GM12892 (cell line): ENCODE results near the gene OR2G3. TPM values are rescaled to one million over a fixed set of nuclear protein-coding genes. Genes with fewer than 3 reads are reported as not detected.
A peak's percentile ranks its signal among the peaks of the same experiment; 100 is the strongest.

ENCODE experiments used
- DNase-seq: peaks from one replicate; pipeline ENCODE4 v3.0.0; 2011; ENCODE audit not compliant: insufficient read length
- FAIRE-seq: peaks from 2 replicates; lab custom pipeline; 2011; peaks lifted over from hg19 to GRCh38; lab: Jason Lieb, UNC
- POLR2A ChIP-seq: IDR thresholded peaks from 2 replicates; pipeline ENCODE4 v1.6.1; 2011; ENCODE audit warnings: low read depth, low read length, control low read depth
- POLR2AphosphoS5 ChIP-seq: IDR thresholded peaks from 2 replicates; pipeline ENCODE4 v1.6.1; 2011; ENCODE audit warnings: low read depth, low read length, control low read depth
- TAF1 ChIP-seq: IDR thresholded peaks from 2 replicates; pipeline ENCODE4 v1.6.1; 2011; ENCODE audit warnings: low read depth, mild to moderate bottlenecking, control low read depth, low read length, borderline replicate concordance
- polyA plus RNA-seq: library from polyadenylated mRNA; unstranded; fragments of >200 nt; gene quantifications from one replicate; pipeline ENCODE4 v1.2.1, GENCODE V29; 2012; ENCODE audit warnings: missing spikeins, inconsistent platforms; ENCODE audit not compliant: missing spikeins

OR2G3 gene
- polyA plus RNA-seq: not detected

DNA sequence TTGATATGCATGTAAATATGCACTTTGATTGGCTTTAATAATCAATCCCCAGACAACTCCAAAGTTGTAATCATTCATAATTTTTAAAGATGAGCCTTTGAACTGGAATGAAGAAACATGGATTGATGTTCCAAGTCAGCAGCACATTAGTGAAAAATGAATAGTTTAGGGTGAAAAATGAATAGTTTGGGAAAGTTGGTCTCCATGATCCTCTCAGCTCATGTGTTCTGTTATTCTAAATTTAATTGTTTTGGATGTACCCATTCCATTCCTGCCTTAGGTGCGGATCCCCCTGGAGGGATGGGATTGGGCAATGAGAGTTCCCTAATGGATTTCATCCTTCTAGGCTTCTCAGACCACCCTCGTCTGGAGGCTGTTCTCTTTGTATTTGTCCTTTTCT, at the start of gene OR2G3:
TSS of gene OR2G3 (plus strand) at position 301 of the 400 bp plus-strand sequence. CDS start at position 301, 0 bp downstream.
- FAIRE-seq (no peak), DNase-seq (no peak)
- TF ChIP-seq POLR2A (no peak), TAF1 (no peak), POLR2AphosphoS5 (no peak)

DNA sequence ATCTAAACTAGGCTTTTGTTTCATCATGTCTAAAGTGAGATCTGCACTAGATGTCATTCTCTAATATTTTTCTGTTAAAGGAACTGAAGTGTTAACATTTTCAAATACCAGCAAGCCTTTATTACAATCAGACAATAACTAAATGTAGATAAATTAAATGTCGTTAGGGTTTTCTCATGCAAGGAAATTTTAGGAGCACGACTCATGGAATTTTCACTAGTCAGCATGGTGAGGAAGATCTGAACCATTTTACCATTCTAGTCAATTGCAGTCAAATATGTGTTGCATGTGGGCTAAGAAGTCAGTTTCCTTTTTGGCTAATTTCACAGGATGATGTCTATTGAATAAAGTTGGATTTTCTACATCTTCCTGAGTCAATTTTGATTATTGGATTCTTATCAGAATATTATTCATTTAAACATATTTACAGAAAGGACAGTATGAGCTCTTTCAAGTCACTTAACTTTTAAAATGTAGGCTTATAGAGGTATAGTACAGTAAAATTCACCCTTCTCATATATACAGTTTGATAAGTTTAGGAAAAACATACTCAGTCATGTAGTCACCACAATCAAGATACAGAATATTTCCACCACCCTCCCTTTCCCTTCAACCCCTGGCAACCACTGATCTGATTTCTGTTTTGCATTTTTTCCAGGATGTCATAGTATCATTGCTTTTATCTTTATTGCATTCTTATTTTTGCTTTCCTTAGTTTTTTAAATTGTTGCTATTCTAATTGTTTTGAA, 47.3 kb upstream of the OR2G3 start:
- no peak for TF ChIP-seq POLR2A
- no peak for TF ChIP-seq POLR2AphosphoS5
- no peak for TF ChIP-seq TAF1
- FAIRE-seq: no peak

DNA sequence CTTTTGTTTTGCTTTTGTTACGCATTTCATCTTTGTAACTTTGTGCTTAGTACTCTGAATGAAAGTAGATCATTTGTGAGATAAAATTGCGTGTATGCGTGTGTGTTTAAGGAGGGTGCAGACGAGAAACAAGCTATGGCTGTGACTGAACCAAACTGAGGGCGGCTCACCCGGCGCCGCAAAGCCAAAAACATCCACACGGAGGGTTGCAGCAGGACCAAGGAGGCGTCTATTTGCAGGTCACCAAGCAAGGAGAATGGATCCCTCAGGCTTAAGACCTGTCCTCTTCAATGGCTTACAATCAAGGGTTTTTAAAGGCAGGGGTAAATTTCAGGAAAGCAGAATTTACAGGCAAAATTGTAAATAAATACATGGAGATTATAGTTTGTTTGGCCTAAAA, 43.7 kb upstream of the OR2G3 start:
- no peak for DNase-seq
- no peak for FAIRE-seq
- TF ChIP-seq POLR2A (no peak), POLR2AphosphoS5 (no peak), TAF1 (no peak)

More for the DNA sequence above, 47.3 kb upstream of the OR2G3 start:
- no peak for DNase-seq

DNA sequence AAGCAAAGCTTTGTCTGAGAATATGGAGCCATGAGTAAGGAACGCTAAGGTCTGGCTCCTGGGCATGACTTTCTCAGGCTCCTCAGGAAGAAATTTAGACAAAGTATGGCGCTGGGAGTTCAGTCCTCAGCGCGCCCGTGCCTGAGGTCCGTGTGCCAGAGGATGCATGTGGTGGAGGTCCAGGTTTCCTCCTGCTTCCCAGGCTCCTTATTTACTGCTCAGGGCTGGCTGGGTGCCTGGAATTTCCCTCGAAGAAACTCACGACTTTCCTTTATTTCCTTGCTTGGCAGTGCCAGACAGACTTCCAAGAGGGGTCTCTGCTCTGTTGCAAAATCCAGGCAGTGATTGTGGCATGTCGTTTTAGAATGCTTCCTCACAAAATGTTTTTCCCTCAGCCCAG, 43.2 kb upstream of the OR2G3 start:
- no peak for FAIRE-seq
- TF ChIP-seq POLR2AphosphoS5 (no peak), TAF1 (no peak), POLR2A (no peak)
- DNase-seq: no peak

DNA sequence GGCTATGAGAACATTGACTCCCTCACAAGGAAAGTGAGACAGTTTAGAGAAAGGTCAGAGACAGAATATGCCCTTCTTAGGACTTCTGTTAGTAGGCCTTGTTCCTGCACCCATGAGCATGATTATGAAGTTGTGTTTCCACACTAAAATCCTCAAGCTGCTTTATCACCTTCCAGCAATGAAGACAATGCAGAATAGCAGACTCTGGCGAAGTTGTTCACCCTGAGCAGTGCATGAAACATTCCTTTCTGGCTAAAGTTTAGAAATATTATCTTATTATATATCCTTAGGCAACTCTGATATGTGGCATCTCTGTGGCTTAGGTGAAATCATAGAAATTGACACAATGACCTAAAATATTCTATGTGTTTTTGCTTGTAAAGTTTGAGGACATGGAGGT, 31.1 kb upstream of the OR2G3 start:
- FAIRE-seq: no peak
- DNase-seq: no peak
- TF ChIP-seq TAF1 (no peak), POLR2A (no peak), POLR2AphosphoS5 (no peak)

DNA sequence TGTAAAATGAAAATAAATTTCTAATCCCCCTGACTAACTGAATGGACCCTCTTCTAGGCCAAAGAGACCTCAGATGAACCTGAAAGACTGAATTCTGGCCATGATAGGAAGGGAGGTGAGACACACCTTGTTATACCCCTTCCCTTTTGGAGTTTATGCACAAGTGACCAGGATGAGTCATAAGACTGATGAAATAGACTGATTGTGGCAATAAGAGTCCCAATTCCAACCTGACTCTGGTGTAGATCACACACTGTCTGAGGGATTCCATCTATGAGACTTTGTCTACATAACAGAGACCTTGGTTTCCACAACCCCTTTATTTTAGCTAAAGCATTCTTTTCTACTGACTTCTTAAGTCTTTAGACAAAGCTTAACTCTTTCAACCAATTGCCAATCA, 30.7 kb upstream of the OR2G3 start:
- no peak for DNase-seq
- TF ChIP-seq POLR2AphosphoS5 (no peak), TAF1 (no peak), POLR2A (no peak)
- FAIRE-seq: no peak

DNA sequence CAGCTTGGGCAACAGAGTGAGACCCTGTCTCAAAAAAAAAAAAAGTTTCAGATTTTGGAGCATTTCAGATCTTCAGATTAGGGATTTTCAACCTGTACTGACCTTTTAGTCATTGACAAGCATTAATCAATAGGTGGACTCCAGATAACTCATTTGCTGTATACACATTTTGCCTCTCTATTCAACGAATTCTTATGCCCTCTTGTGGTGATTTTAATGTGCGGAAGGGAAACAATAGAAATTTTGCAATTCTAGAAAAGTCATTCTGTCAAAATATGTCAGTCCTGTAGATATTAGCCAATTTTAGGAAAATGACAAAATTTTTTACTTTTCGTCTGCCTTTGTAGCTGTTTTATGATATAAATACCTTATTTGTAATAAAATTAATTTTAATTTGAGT, 28.9 kb upstream of the OR2G3 start:
- TF ChIP-seq POLR2A: no peak
- TF ChIP-seq POLR2AphosphoS5: no peak
- no peak for TF ChIP-seq TAF1
- DNase-seq (no peak), FAIRE-seq (peak; percentile 24)

DNA sequence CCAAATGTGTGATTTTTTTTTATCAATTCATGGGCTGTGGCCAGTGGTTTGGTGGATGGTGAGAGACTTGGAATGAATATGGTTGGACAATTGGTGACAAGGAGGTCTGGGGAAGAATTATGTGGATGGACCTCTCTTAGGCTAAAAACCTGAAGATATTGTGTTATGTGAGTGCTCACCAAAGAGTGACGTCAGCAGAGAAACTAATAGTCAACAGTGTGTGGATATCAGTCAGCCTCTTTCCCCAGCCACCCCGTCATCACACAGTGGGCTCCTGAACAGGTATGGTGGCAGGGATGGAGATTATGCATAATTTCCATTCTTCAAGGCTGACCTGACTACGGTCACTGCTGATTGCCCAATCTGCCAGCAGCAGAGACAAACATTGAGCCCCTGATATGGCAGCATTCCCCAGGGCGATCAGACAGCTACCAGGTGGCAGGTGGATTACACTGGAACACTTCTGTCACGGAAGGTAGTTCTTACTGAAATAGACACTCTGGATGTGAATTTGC, 26.4 kb upstream of the OR2G3 start:
- no peak for TF ChIP-seq POLR2AphosphoS5
- TF ChIP-seq POLR2A: no peak
- TF ChIP-seq TAF1: no peak
- DNase-seq: no peak
- FAIRE-seq: no peak

DNA sequence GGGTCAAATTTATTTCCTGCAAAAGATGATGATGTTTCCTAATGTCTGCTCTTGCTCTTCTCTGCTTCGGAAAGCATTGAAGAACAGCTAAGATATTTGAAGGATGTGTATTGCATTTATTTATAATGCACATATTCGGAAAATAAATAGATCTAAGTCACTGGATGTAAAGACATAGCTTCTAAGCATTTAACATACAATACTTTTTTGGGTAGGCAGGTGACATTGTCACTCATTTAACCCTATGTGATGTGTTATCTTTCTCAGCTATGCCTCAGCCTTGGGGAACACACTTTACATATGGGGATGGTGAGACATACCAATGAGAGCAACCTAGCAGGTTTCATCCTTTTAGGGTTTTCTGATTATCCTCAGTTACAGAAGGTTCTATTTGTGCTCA, 17.3 kb upstream of the OR2G3 start, which contains the start of gene OR2G2:
TSS of gene OR2G2 (plus strand) at position 301 of the 400 bp plus-strand sequence. CDS start at position 301, 0 bp downstream.
- no peak for FAIRE-seq
- TF ChIP-seq TAF1: no peak
- TF ChIP-seq POLR2AphosphoS5: no peak
- TF ChIP-seq POLR2A: no peak

DNA sequence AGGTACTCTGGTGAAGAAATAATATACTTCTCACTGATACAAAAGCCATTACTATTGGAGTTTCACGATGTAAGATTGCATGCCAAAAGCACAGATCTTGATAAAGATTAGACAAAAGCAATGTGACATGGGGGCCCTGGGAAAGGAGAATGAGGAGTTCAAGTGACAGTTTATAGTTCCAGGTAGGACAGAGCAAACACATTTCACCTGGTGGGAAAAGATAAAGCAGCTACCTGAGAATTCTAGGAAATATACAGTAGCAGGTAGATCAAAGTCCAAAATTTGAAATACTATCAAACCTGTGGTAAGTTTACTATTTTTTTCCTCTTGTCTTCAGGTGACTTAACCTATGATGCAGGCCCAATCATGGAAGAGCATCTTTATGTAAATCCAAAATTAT, 8.0 kb downstream of the OR2G3 start:
- FAIRE-seq (no peak), DNase-seq (no peak)
- TF ChIP-seq POLR2AphosphoS5 (no peak), TAF1 (no peak), POLR2A (no peak)

More for the DNA sequence above, 17.3 kb upstream of the OR2G3 start, which contains the start of gene OR2G2:
- DNase-seq: no peak

DNA sequence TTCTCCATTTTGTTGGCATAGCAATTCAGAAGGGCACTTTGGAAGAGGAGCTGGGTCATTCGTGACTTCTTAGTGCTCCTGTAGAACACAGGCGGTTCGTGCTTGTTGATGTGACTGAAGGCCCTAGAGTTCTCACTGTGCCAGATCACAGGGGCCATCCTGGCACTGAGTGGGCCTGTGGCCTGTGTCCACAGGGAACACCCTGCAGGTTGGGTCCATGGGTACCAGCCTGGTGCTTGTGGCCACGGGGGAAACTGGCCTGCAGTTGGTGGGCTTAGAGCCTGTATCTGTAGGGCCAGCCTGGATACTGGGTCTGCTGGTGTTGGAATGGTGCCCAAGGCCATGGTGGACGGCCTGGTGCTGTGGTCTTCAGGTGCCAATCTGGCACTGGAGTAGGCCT, 9.2 kb downstream of the OR2G3 start:
- no peak for DNase-seq
- FAIRE-seq: no peak
- TF ChIP-seq TAF1 (no peak), POLR2AphosphoS5 (no peak), POLR2A (no peak)

DNA sequence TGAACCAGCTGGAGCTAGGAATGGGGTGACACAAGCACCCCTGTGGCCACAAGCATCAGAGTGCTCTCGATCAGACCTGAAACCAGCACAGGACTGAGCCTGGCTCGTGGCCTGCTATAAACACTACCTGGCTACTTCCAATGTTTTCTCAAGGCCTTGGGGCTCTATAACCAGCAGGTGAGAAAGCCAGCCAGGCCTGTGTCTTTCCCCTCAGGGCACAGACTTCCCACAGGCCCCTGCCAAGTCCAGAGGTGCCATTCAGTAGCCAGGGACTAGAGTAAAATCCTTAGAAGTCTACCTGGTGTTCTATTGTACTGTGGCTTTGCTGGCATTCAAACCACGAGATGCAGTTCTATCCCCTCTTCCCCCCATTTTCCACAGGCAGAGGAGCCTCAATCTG, 22.6 kb downstream of the OR2G3 start:
- TF ChIP-seq POLR2AphosphoS5 (no peak), POLR2A (no peak), TAF1 (no peak)
- FAIRE-seq (no peak), DNase-seq (no peak)

DNA sequence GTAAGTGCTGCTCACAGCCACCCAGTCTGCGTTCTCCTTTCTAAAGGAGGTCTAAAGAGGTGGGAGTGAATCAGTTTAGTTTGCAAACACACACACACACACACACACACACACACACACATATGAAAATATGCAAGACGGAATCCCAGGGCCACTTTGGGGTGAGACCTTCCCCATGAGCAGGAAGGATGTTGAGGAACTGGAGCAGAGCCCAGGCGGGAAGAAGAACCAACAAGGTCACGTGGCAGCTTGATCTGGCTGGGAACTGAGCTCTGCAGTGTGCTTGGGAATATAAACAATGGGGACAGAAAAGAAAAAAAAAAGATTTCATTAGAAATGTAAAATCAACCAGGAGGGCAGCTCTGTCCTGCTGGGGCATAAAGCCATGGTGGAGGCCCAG, 32.6 kb downstream of the OR2G3 start:
- TF ChIP-seq TAF1: no peak
- no peak for TF ChIP-seq POLR2A
- no peak for TF ChIP-seq POLR2AphosphoS5
- DNase-seq (no peak), FAIRE-seq (no peak)
